ENCODE data around the gene FLII.

The FLII gene

DNA sequence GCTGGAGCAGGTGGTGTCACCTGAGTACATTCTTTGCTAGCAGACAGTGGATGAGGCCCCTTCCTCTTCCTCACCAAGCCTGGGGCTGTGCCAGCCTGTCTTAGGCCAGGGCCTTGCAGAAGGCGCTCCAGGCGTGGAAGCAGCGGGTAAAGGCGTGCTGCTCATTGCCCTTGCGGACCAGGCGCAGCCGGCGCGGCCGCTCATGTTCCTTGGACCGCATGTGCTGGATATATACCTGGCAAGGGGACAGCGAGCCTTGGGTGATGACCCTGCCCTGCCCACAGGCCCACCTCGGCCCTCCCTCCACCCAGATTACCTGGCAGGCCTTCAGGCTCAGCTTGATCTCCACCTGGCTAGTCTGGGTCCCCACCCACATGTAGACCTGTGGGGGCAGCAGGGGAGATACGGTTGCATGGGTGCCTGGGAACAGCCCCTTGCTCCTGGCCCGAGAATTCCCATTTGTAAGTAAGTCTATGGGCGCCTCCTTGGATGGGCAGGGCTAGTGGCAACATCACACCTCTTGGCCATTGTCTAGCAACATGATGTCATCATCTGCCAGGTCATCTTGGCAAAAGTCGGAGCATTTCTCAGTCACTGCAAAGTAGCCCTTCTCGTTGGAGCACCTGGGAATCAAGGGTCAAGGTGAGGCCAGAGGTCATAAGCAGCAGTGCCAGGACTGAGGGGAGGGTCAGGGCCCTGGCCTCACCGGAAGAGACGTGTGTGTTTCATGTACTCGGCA is 13.3 kb downstream of the FLII start:
- in situ Hi-C loops (cut with HindIII; ENCODE audit: low sequenced_read_pairs) = no loop called here

DNA sequence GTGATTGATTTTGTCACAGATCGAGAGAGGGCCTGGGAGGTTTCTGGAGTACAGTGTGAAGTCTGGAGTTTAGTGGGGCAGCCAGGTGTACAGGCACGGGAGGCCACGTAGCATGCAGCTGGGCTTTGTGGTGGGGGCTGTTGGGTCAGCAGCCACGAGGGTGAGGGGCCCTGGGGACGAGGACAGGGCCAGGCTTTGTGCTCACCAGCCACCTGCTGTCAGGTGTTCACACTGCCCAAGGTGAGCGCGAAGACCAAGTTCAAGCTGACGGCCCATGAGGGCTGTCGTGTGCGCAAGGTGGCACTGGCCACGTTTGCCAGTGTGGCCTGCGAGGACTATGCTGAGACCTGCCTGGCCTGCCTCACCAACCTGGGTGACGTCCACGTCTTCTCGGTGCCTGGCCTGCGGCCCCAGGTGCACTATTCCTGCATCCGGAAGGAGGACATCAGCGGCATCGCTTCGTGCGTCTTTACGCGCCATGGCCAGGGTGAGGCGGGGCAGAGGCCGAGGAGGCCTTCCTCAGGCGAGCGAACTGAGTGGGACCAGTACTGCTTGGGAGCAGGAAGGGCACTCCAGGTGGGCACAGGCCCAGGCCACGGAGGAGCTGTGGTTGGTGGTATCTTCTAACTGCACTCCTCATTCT is 17.2 kb downstream of the FLII start:
- in situ Hi-C loops (cut with HindIII; ENCODE audit: low sequenced_read_pairs) = no loop called here

DNA sequence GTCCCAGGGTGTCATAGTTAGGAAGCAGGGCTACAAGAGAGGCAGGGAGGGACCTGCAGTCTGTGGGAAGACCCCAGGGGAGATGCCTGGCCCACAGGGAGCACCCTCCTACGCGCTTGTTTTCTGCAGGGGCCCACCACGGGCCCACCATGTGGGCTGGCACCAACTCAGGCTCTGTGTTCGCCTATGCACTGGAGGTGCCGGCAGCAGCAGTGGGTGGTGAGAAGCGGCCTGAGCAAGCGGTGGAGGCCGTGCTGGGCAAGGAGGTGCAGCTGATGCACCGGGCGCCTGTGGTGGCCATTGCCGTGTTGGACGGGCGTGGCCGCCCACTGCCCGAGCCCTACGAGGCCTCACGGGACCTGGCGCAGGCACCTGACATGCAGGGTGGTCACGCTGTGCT is 18.1 kb downstream of the FLII start:
- in situ Hi-C loops (cut with HindIII; ENCODE audit: low sequenced_read_pairs) = no loop called here

DNA sequence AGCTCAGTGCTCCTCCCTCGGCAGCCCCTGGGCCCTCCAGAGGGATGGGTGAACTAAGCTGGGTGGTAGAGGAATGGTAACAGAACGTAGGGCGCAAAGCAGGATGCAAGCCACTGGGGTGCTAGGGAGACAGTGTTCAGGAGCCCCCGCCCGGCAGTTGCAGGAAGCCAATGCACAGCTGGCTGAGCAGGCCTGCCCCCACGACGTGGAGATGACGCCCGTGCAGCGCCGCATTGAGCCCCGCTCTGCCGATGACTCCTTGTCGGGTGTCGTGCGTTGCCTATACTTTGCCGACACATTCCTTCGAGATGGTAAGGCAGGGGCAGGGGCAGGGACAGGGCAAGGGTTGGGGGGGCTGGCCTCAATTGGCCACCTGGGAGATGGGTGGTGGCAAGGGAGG is 20.2 kb downstream of the FLII start:
- in situ Hi-C loops (cut with HindIII; ENCODE audit: low sequenced_read_pairs) = no loop called here

DNA sequence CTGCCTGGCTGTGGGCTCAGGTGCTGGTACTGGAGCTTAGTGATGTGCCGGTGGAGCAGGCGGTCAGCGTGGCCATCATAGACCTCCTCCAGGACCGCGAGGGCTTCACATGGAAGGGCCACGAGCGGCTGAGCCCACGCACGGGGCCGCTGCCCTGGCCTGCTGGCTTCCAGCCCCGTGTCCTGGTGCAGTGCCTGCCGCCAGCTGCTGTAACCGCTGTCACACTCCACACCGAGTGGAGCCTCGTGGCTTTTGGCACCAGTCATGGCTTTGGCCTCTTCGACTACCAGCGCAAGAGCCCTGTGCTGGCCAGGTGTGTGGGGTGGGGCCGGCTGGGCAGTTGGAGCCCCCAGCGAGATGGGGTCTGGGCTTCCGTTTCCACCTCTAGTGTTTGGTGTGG is 21.1 kb downstream of the FLII start:
- in situ Hi-C loops (cut with HindIII; ENCODE audit: low sequenced_read_pairs) = no loop called here

DNA sequence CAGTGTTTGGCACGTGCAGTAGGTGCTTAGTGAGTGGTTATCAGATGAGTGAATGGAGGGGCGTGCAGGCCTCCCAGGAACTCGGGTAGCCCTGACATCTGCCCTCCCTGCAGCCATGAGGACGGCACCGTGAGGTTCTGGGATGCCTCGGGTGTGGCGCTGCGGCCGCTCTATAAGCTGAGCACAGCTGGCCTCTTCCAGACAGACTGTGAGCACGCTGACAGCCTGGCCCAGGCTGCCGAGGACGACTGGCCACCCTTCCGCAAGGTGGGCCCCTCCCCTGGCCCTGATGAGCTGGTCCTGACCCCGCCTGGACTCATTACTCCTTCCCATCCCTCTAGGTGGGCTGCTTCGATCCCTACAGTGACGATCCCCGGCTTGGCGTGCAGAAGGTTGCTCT is 22.0 kb downstream of the FLII start:
- in situ Hi-C loops (cut with HindIII; ENCODE audit: low sequenced_read_pairs) = no loop called here

DNA sequence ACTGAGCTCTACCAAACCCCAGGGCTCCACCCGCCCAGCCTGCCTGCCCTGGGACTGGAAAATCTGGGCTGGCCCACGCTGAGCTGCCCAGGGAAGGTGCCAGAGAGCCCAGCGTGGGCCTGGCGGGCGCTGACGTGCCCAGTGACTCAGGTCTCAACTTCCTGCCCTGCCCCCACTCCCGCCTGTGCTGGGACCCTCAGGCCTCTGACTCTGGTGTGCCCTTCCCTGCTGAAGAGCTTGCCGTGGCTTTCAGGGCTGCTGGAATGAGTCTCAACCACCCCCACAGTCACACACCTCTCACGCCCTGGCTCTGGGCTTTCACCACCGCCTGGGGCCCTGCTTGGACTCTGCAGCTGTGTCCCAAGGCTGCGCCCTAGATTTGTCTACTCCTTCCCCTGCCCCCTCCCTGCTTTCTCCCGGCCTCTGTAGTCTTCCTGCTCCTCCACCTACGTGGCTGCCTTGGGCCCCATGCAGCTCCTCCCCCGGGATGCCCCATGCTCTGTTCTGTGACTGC is 22.7 kb downstream of the FLII start:
- in situ Hi-C loops (cut with HindIII; ENCODE audit: low sequenced_read_pairs) = no loop called here

DNA sequence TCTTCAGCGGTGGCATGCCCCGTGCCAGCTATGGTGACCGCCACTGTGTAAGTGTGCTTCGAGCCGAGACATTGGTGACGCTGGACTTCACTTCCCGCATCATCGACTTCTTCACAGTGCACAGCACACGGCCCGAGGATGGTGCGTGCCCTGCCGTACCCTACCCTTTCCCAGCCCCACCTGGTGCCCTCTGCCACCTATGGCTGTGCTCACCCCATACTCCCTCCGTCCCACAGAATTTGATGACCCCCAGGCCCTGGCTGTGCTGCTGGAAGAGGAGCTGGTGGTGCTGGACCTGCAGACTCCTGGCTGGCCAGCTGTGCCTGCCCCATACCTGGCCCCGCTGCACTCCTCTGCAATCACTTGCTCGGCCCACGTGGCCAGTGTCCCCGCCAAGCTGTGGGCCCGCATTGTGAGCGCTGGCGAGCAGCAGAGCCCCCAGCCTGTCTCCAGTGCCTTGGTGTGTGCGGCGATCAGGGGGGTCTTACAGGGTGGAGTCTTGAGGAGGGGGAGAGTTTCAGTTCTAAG is 23.6 kb downstream of the FLII start:
- in situ Hi-C loops (cut with HindIII; ENCODE audit: low sequenced_read_pairs) = no loop called here

DNA sequence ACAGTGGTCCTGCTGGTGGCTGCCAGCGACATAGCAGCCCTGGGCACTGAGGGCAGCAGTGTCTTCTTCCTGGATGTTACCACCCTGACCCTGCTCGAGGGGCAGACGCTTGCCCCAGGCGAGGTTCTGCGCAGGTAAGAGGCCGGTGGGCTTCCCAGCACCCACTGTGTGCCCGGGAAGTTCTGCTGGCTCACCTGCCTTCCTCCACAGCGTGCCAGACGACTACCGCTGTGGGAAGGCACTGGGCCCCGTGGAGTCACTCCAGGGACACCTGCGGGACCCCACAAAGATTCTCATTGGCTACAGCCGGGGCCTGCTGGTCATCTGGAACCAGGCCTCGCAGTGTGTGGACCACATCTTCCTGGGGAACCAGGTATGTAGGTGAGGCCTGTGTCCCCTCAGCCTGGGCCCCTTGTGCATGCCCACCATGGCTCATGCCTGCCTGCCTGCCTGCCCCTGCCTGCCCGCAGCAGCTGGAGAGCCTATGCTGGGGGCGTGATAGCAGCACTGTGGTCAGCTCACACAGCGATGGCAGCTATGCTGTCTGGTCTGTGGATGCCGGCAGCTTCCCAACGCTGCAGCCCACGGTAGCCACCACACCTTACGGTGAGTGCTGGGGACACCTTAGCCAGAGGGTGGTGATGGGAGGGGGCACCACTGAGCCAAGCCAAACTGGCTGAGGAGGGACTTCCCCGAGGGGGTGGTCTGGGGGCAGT is 24.6 kb downstream of the FLII start:
- in situ Hi-C loops (cut with HindIII; ENCODE audit: low sequenced_read_pairs) = no loop called here

DNA sequence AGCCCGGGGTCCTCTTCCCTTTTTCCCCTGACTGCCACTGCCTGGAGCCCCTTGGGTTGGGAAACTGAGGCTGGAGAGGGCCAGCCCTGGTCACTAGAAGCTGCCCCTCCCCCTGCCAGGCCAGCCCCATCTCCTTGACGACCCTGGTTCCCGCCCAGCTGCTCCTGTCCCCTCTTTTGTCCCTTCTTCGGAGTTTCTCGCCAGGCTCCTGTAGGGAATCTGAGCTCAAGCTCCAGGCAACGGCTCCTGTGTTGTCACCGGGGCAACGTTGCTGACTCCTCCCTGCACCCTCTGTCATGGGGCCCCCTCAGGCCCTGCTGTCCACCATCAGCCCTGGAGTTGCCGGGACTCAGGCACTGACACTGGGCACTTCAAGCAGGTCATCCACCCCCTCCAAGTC is 27.4 kb downstream of the FLII start:
- in situ Hi-C loops (cut with HindIII; ENCODE audit: low sequenced_read_pairs) = no loop called here

DNA sequence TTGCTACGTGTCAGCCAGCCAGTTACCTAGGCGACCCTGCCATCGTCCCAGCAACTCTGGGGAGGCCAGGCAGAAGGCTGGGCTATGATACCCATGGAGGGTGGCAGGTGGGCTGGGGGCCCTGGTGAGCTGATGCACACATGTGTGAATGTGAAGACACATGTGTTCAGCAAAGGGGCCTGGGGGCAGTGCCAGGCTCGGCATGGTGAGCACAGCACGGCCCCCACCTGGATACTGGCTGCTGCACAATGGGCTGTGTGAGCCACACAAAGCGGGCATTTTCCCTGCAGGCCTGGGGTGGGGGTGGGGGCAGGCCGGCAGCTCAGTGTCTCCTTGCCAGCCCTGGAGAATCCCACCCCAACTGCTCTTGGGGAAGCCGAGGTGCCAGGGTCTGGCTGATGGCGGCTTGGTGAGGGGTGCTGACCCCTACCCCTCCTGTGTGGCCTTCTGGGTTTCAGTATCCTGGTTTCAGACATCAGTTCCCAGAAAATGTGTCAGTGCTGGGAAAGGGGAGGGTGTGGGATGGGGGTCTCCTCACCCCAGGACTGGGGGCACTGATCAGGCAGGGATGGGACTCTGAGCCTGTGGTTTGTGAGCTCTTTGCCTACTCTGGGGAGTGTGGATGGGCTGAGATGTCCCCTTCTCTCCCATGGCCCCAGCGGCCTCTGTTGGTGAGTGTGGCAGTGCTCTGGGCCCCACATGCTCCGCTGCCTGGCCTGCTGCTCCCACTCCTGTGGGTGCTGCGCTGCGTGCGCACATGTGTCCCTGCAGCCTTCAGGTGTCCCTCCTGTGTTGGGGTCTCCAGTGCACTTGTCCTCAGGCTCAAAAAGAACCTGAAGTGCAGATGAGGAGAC is 28.0 kb downstream of the FLII start:
- in situ Hi-C loops (cut with HindIII; ENCODE audit: low sequenced_read_pairs) = no loop called here

DNA sequence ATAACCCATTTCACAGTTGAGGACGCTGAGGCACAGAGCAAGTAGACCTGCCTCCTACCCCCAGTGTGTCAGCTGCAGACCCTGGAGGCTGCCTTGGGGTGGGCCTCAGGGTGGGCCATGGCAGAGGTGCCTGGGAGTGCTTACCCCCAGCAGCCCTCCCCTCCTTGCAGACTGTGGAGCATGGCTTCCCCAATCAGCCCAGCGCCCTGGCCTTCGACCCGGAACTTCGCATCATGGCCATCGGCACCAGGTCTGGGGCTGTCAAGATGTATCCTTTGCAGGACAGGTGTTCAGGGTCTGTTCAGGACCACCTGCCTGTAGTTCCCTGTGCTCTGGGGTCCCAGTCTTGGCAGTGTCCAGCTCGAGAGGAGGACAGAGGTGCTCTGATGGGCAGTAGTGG is 28.8 kb downstream of the FLII start:
- in situ Hi-C loops (cut with HindIII; ENCODE audit: low sequenced_read_pairs) = no loop called here

DNA sequence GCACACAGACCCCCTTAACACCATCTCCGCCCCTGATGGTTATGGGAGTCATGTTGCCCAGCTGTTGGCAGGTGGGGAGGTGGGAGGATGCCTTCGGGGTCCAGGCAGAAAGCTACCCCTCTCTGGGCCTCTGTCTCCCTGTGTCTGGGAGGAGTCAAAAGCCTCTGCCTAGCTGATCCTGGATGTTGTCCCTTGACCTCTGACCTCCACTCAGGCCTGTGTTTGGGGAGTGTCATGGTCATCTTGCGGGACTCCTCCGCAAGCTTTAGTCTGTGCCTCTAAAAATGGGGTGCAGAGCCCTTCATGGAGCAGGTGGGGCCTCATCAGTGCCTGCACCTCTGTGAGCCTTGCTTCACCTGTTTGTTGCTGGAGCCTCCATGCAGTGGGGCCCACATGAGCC is 29.3 kb downstream of the FLII start:
- in situ Hi-C loops (cut with HindIII; ENCODE audit: low sequenced_read_pairs) = no loop called here

DNA sequence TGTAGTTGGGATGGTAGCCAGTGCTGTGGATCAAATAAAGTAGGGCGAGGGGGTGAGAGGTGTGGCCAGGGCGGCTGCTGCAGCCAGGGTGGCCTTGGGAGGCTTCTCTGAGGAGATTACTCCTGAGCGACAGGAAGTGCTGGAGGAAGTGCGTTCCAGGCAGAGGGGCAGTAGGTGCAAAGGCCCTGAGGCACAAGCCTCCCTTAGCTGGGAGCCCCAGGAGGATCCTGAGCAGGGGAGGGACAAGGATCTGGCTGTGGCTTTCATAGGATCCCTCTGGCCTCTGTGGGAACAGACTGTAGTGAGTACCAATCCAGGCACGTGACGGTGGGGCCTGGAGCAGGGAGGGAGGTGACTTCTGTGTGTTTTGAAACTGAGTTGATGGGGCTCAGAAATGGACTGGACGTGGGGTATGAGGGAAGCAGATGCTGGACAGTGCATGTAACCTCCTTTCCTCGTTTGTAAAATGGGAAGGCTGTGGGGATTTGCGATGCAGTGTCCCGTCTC is 30.3 kb downstream of the FLII start:
- in situ Hi-C loops (cut with HindIII; ENCODE audit: low sequenced_read_pairs) = no loop called here

DNA sequence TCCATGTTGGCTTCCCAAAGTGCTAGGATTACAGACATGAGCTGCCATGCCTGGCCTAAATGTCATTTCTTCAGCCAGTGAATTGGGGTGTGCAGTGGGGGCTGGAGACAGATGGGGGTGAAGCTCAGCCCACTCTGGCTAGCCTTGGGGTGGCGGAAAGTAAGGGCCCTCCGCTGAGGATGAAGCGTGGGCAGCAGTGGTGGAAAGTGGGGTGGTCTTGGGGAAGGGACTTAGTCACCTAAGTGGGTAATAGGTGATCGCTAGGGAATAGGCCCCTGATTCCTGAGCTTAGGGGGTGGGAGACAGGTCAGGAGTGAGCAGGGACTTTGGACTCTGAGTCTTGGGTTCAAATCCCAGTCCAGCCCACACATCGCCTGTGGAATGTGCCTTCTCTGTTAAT is 30.9 kb downstream of the FLII start:
- in situ Hi-C loops (cut with HindIII; ENCODE audit: low sequenced_read_pairs) = no loop called here

DNA sequence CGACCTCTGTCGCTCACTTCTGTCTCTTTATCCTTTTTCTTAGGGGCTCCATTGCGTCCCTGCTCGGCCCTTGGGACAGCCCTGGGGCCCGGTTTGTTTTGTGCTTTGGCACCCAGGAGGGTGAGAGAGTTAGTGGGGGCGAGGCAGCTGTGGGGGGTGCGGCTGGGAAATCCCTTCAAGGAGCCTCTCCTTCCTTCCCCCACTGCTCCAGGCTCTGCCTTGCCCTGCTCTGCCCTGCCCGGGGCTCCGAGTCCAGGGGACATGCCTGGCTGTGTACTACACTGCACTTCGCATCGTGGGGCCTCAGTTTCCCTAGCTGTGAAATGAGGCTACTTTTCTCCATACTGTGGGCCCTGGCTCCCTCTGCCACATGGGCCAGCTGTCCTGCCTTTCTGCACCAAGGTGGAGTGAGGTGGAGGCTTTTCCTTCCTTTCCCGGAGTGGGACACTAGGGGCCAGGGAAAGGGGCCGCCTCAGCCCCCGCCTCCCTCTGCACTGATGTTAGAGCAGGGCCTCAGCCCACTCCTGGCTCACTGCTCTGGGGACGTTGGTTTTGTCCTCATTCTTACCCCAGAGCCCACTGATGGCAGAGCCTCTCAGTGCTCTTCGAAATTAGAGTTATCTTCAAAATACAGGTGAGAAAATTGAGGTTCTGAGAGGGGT is 32.1 kb downstream of the FLII start:
- in situ Hi-C loops (cut with HindIII; ENCODE audit: low sequenced_read_pairs) = no loop called here

DNA sequence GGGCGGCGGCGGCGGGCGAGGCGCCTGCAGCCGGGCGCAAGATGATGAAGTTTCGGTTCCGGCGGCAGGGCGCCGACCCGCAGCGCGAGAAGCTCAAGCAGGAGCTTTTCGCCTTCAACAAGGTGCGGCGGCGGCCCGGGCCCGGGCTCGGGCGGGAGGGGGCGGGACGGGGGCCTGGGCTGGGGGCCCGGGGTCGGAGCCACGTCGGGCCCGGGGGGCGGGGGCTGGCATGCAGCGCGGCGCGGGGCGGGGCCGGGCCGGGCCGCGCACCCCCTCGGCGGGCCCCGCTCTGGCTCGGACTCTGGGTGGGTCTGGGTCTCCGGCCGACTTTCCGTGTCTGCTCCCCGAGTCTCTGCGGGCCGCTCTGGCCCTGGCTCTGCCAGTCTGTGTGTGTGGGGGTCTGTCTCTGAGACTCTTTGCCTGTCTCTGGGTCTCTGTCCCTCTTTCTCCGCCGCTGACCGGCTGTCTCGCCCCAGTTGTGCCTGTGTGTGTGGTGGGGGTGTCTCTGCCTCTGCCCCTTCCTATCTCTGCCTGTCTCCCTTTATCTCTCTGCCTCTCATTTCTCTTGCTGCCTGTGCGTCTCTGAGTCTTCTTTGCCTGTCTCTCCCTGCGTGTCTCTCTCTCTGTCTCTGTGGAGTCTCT is 32.8 kb downstream of the FLII start:
- in situ Hi-C loops (cut with HindIII; ENCODE audit: low sequenced_read_pairs) = no loop called here

DNA sequence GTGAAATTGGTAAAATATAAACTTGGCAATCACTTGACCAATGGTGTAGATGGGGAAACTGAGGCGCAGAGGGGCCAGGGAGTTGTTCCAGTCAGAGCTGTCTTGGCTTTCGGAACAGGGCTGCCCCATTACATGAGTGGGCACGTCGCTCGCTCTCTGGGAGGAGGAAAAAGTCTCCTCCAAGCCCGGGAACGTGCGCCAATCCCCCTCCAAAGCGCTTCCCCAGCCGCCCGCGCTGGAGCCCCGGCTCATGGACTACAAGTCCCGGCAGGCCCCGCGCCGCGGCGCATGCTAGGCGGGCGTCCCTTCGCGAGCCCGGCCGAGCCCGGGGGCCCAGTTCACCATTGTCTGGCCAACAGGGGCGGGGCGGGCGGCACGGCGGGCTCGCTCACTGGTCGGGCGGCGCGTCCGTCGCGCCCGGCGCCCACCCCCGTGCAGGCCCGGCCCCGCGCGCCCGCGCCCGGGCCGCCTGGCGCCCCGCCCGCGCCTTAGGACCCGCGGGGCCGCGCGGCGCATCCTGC is 33.4 kb downstream of the FLII start, which contains the start of gene LLGL1:
Gene LLGL1 (plus strand): TSS at position 515 of the 521 bp plus-strand sequence. CDS start 48 bp downstream, outside the sequence.
- in situ Hi-C loops (cut with HindIII; ENCODE audit: low sequenced_read_pairs) = no loop called here

All from DLD1 (cell line).